Islet of Langerhans (tissue), 1 donor: ENCODE data around the gene KLK1.
"Not testable (repeated sequence)": the region's sequence is repeated elsewhere in the genome, so short reads cannot be mapped to it uniquely, and the experiment has no call there.

Experiments
- FAIRE-seq: peaks from one replicate; lab custom pipeline; 2011; peaks lifted over from hg19 to GRCh38; lab: Jason Lieb, UNC

Gene KLK1

DNA sequence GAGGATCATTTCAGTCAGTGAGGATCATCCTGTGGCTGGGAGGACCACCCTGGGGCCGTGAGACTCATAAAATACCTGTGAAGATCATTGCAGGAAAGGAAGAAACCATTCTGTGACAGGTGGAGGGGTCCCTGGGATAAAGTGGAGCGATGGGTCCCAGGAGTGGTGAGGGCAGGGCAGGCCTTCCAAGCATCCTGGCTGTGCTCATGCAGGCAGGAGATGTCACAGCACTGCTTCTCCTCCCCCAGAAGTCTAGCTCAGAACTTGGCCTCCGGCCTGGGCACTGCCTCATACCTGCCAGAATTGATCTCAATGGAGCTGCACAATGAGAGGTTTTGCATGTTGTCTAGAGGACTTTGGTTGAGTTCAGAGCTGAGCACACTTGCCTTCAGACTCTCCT is 11.1 kb downstream of the KLK1 start:
- FAIRE-seq: no peak

DNA sequence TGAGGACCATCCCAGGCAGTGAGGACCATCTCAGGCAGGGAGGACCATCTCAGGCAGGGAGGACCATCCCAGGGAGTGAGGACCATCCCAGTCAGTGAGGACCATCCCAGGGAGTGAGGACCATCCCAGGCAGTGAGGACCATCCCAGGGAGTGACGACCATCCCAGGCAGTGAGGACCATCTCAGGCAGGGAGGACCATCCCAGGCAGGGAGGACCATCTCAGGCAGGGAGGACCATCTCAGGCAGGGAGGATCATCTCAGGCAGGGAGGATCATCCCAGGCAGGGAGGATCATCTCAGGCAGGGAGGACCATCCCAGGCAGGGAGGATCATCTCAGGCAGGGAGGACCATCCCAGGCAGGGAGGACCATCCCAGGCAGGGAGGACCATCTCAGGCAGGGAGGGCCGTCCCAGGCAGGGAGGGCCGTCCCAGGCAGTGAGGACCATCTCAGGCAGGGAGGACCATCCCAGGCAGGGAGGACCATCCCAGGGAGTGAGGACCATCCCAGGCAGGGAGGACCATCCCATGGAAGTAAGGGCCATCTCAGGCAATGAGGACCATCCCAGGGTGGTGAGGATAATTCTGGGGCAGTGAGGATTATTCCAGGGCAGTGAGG is 11.9 kb downstream of the KLK1 start:
- FAIRE-seq: not testable (repeated sequence)

DNA sequence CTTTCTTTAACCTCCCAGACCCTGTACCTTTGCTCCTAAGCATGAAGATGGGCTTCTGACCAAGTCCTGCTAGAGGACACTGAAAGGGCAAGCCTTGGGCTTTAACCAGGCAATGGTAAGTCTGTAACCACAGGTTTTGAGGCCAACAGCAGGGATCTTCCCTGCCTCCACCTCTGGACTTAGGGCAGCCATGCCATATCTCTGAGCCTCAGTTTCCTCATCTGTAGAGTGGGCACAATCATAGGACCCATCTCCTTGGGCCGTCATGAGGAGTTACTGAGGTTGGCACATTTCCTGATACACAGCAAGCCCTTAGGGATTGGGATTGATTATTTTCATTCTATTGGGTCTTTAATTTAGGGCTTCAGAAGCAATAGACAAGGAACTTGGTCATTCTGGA is 14.7 kb downstream of the KLK1 start:
- FAIRE-seq: no peak

DNA sequence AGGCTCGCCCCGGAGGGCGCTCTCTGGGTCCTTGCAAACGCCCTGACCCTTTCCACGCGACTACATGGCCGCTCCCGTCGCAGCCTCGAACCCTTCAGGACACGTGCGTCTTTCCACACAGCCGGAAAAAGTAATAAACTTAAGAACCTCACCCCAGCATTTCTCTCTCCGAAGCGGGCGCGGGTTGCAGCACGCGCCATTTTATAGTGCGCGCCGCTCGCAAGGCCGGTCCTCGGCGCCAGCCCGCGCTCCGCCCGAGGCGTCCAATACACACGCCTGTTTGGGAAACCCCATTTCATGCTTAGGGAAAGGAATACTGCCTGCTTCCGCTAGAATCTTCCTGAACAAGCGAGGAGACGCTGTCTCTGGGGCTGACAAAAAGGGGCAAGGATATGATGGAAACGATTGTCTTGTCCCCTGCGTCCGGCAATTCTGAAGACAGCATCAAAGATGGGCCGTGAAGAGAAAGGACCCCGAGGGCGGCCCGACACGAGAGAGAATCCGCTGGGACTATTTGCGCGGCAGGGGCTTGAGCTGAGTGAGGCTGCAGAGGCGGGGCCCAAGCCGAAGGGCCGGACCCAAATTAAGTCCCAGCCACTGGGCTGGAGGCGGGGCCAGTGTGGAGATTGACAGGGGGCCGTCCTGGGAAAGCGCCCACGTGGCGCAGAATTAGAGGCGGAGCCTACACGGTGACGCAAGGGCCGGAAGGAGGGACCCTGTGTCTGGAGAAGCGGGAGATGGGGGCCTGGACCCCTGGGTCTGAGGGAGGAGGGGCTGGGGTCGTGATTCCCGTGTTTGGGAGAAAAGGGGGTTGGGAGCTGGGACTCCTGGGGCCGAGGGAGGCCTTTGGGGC is 18.9 kb downstream of the KLK1 start:
- peak; percentile 79 for FAIRE-seq

DNA sequence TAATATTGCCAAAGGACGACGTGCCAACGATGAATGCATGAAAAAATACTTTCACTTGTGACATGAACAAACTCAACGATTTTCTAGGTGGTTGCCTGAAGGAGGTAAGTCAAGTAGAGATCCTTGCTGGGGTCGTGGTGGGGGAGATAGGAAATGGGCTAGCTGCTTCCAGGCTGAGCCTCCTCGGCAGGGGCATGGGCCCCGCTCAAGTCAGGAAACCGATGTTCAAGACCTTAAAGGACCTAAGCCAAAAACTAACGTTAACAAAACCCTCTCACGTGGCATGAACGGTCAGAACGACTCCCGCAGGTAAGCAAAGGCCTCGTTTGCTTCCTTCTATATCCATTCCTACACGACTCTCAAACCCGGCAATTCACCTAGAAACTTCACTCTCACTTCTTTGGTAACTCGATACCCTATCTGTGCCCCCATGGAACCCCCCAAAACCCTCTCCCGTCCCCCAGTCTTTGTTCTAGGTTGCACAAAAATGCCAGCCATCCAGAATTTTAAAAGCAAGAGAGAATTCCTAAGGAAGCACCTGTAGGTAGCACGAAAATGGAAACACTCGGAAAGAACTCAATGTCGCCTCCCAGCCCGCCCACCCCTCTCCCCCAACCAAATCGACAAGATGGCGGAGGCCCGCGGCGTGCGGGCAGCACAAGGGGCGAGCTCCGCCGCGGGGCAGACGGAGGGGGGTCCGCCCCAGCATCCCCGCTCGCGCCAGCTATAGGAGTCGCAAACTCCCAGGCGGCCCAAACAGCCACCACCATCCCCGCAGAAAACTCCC is 19.8 kb downstream of the KLK1 start:
- FAIRE-seq: no peak

DNA sequence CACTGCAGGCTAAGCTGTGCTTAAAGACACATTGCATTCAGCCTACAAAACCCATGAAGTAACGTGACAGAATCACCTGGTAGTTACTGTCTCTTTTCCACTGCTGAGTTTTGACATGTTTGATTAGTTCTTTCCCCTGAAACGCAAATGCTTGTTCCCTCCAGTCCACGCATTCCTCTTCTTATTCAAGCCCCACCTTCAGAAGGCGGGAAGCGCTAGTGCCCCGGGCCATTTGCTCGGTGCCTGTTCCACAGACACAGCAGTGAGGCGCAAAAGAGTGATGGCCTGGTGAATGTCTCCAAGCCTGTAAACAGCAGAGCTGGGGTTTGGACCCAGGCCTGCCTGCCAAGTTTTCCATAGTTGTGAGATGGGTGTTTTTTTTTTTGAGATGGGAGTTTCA is 22.5 kb downstream of the KLK1 start:
- no peak for FAIRE-seq

DNA sequence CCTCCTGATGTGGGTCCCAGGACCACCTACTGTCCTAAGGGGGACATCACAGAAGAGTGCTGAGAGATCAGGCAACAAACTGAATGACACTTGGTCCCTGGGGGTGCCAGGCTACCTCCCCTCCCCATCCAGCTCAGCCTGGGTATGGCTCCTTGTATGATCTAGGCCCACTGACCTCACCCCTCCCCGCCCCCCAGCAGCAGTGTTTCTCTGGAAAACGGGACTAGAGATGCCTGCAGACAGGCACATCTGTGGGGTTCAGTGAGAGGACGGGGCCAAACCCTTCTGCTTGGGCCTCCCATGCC is 24.1 kb downstream of the KLK1 start:
- FAIRE-seq: no peak

DNA sequence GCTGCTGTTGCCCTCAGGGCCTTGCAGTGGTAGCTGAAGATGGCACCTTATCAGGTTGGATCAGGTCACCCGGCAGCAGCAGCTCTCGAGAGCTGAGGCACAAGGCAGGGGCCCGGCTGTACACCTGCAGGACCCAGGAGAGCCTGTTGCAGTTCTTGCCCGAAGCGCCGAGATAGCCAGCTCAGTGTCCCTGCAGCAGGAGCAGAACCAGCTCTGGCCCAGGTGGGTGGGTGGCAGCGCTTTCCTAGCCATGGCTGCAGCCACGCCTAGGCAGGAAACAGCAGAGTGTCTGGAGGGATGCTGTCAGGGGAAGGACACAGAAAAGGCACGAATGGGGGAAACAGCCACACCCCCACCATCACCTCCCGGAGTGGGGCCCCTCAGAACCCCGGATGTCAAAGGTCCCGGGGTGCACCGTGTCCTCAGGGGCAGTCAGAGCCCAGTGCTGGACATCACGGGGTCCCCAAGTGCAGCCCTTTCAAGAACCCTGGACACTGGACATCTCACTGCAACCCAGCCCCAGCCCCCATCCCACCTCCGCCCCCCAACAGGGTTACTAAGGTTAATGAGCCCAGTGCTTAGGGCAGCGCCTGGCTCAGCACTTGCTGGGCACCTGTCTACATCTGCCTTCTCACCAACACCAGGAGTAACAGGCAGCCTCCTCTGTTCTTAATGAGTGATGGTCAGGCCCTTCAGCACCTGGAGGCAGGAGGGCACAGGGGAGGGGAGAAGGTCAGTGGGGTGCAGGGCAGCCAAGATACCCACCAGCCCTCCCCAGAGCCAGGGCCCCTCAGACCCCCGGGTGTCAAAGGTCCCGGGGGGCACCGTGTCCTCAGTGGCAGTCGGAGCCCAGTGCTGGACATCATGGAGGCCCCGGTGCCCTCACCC is 24.7 kb downstream of the KLK1 start:
- FAIRE-seq: no peak

DNA sequence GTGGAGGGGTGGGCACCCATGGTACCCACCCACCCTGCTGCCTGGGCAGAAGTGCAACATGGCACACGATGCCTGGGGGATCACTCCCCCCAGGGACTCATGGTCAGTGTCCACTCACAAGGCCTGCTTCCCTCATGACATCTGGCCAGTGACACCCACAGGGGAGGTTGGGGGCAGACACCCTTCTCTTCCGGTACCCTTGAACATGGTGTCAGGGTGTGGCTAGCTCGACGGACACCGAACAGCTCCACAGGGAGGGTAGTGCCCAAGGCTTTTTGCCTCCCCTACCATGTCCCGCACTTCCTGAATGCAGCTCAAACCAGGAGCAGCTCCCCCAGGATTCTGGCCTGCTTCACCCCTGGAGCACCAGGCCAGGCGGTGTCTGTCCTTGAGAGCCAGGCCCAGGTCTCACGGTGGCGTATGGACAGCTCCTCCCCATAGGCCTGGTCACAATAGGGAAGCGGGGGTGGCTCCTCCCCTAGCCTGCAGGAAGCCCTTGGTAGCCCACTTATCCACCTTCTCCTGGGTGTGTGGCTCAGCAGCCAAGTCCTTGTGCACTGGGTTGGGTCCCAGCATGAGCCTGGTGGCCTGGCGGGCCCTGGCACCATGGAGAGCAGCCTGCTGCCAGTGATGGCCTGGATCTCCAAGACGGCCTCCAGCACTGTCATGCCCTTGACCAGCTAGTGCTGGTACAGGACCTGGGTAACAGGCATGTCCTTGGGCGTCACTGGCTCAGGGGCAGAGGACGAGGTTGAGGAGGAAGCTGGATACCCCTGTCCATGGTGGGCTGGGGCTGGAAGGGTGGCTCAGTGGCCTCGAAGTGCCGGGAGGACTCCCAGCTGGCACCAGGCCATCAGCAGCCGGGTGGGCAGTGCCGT is 25.6 kb downstream of the KLK1 start:
- FAIRE-seq: no peak

DNA sequence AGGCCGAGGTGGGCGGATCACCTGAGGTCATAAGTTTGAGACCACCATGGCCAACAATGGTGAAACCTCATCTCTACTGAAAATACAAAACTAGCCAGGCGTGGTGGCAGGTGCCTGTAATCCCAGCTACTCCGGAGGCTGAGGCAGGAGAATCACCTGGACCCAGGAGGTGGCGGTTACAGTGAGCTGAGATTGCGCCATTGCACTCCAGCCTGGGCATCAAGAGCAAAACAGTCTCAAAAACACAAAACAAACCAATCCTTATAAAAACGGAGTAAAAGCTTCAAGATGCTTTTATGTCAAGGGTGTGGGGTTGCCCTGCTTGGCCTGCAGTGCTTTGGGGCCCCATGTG is 26.2 kb downstream of the KLK1 start:
- no peak for FAIRE-seq

DNA sequence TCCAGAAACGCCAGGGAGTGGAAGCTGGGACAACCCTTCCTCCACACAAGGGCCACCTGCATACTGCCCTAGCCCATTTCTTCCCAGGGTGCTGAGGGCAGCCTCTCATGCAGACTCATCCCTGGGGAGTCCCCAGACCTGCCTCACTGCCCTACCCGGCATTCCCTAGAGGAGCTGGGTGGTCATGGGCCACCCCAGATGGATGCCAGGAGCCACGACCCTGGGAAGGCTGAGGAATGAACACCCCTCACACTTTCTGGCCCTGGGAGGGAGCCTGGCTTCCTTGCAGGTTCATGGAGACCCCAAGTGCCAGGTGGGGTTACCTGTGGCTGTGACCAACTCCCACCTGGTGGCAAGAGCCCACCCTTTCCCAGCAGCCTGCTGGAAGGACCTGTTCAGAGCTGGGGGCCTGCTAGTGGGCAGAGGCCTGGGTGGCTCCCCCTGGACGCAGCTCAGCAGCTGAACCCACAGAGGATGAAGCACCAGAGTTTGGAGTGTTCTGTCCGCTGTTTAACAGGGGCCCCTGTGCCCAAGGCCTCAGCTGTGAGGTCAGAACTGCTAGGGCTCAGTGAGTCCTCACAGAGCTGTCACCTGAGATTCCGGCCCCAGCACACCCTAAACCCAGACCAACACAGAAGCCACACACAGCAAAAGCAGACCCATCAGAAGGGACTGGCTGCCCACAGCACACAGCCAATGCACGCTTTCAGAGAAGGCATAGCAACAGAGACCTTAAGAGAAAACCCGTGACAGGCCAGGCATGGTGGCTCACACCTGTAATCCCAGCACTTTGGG is 26.8 kb downstream of the KLK1 start:
- no peak for FAIRE-seq

DNA sequence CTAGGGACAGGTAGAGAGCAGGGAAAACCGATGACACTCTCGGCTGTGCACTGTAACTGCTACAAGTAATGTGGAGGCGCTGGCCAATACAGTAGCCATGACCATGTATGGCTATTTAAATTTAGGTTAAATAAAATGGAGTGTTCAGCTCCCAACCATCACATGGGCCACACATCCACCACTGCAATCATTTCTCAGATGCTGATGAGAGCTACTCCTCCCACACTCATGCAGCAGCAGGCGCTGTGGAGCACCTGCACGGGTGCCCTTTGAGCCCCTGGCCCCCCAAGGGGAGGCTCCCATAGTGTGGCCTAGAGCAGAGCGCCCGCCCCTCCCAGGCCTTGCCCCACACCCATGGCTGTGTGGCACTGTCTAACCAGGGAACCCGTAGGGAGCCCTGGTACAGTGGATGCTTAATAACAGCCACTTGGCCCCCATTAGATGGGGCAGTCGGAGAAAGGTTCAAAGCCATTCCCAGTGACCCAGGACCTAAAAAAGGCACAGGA is 27.4 kb downstream of the KLK1 start:
- FAIRE-seq: no peak

DNA sequence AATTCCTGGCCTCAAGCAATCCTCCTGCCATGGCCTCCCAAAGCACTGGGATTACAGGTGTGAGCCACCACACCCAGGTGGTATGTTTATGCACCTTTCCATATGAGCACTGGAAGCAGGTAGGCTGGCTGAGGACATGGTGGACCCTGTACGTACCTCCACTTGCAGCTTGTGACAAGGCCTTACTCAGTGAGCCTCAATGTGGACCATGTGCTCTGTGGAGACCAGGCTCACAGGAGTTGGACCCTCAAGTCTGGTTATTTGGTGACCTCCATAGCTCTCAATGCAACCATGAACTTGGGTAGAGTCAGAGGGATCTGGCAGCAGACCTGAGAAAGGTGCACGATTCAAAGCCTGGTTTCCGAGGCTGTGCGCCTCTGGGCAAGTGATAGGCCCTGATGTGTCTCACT is 27.9 kb downstream of the KLK1 start:
- no peak for FAIRE-seq

DNA sequence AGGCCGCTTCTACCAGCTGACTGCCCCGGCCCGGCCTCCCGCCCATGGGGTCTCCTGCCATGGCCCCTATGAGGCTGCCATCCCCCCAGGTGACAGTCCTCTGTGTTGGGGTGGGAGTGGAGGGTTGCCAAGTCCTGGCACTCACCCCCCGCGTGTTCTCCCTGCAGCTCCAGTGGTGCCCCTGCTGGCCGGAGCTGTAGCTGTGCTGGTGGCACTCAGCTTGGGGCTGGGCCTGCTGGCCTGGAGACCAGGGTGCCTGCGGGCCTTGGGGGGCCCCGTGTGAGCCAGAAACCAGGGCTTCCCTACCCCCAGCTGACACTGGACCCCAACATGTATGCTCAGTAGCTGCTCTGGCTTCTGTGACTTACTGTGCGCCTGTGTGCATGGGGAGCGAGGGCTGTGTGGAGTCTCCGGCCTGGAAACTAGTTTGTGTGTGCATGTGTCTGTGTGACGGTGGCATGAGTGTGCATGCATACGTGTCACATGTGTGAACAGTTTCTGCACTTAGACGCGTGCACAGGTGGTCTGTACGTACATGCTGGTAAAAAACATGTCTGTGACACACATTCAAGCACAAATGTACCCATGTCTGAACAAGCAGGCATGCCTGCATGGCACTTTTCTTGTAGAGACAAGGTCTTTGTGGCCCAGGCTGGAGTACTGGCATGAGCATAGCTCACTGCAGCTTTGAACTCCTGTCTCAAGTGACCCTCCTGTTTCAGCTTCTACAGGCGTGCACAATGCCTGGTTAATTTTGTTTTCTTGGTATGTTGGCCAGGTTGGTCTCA is 28.5 kb downstream of the KLK1 start:
- no peak for FAIRE-seq

DNA sequence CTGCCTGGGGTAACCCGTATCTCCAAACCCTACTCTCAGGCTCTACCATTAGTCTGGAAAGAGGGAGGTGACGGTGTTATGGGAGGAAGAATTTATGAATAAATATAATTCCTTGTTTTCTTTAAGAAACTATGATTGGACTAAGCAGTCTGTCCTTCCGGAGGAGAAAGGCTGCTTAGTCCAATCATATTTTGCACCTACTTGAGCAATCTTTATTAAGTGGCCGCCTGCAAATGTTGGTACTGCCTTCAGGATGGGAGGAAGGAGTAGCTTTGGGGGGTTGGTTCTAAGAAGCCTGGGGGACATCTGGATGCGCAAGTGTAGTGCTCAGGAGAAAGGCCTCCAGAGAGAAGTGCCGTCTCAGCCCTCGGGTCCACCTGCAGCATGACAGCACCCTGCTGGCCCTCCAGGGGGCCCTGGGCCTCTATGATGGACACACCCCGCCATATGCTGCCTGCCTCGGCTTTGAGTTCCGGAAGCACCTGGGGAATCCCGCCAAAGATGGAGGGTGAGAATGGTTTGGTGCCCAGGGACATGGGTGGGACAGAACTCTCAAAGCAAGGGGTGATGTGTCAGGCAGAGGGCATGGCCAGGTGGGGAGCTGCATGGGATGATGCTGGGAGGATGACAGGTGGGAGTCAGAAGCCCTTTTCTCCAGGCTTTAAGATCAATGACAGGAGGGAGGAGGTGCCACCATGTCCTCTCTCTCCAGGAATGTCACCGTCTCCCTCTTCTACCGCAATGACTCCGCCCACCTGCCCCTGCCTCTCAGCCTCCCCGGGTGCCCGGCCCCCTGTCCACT is 29.3 kb downstream of the KLK1 start:
- no peak for FAIRE-seq

DNA sequence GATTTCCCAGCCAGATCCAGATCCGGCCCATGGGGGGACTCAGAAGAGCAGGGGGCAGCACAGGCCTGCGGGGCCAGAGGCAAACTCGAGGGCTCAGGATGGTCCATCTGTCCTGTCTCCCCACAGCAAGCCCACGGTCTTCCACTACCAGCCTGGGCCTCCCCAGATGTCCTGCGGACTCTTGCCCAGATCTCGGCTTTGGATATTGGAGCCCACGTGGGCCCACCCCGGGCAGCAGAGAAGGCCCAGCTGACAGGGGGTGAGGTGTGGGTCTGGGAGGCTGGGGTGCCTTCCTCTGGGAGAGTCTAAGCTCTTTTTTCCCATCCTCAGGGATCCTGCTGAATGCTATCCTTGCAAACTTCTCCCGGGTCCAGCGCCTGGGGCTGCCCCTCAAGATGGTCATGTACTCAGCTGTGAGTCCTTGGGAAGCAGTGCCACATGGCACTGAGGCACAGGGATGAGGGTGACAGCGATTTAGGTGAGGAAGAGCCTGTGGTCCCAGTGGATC is 30.0 kb downstream of the KLK1 start:
- FAIRE-seq: no peak

DNA sequence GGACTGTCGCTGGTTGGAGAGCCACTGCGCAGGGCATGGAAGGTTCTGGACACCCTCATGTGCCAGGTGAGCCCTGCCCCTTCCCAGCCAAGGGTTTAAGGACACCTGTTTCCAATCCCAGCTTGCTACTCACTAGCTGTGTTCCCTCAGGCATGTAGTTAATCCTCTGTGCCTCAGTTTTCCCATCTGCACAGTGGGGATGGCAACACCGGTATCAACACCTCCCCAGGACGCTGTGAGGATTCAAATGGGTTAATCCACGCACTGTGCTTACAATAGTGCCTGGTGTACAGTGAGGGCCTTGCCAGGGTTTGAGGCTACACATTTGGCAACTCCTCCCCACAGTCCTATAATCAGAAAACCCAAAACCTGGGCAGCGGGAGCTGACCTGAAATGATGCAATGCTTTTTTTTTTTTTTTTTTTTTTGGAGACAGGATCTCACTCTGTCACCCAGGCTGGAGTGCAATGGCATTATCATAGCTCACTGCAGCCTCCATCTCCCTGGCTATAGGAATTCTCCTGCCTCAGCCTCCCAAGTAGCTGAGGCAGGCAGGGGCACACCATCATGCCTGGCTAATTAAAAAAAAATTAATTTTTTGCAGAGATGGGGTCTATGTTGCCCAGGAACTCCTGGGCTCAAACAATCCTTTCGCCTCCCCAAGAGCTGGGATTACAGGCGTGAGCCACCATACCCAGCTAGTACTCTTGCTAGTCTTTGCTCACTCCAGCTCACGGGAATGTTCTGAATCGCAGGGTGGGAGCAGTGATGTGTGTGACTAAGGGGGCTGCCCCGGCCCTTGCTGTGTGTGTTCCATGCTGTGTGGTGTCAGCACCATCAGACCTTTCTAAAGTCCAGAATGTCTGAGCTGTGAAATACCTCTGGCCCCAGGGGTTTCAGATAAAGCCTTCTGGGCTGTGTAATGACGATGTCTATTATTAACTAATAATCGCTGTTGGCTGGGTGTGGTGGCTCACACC is 31.0 kb downstream of the KLK1 start:
- no peak for FAIRE-seq
